ENCODE data around the gene PLEKHA7.
"Not testable (repeated sequence)": the region's sequence is repeated elsewhere in the genome, so short reads cannot be mapped to it uniquely, and the experiment has no call there.

Gene PLEKHA7

DNA sequence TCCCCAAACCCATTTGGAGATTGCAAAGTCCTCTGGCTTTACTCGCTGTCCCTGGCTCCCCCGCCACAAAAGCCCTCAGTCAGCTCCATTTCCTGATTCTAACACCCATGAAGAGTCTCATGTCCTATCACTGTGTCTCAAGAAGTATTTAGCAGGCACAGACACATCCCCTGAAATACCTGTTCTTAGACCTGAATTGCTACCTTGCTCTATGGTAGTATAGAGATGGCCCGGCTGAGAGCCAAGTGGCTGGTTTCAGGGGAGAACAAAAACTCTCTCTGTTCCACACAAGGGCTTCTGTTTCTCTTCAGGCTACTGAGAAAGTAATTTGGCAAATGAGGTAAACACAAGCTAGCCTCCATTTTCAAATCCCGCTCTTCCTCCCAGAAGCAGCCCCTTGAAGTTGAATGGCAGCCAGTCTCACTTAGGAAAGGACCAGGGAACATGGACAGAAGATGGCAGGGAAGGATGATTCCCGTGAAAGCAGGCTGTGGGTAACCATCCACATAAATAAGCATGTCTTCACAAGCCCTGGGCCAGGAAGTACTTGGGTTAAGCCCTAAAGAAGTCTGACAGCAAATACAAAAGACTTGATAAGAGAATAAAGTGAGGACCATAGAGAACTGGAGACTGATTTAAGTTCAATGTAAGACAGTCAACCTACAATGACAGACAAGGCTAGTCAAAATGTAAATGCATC is 138.0 kb downstream of the PLEKHA7 start:
- DNase-seq = no peak

- DNase-seq = no peak
Observed at GRCh38 chr11:16874275-16874975, 139.8 kb downstream of the PLEKHA7 start.

DNA sequence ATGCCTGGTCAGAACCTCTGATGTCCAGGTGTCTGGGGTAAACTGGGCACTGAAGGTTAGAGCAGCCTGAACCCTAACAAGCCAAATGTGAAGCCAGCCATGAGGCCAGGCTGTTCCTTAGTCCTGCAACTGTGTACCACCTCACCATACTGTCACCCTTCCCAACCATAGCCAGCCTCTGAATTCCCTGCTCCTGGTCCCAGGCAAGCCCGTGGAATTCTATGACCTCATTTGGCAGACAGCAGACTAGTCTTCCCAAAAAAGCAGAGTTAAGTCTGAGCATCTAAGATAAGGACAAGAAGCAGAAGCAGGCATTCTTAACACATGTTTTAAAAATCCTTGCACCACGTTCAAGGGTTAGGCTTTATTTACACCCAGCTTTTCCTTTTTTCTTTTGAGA is 140.9 kb downstream of the PLEKHA7 start:
- peak; percentile 55 for DNase-seq

DNA sequence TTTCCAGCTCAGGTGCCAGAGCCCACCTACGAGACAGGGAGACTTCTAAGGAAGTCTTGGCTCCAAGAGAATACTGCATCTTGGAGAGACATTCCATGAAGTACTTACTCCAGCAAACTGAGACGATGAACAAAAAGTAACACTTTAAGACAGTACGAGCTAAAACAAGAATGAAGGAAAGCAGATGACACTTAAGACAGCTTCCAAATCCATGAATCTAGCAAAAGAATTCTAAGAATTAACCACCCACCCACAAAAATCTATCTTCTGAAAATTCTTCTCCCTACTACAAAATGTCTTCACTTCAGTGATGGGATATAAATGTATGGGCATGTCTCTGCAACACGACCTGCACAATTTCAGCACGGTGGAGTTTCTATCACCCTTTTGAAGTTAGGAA is 142.8 kb downstream of the PLEKHA7 start:
- DNase-seq = peak; percentile 61

DNA sequence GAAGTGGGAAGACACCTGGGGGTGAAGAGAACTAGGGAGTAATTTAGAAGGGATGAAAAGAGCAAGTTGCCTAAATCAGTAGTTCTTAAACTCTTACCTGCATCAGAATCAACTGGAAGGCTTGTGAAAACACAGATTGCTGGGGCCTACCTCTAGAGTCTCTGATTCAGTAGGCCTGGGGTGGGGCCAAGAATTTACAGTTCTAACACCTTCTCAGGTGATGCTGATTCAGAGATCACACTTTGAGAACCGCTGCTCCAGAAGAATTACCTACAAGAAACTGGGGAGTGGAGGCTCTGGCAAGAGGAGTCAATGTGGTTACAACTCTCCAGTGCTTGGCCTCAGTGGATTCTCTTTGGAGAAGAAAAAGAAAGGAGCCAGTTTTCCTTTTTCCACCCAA is 147.1 kb downstream of the PLEKHA7 start:
- DNase-seq = no peak

GRCh38 chr11:16864428-16864827 is 149.8 kb downstream of the PLEKHA7 start:
- DNase-seq = not testable (repeated sequence)

DNA sequence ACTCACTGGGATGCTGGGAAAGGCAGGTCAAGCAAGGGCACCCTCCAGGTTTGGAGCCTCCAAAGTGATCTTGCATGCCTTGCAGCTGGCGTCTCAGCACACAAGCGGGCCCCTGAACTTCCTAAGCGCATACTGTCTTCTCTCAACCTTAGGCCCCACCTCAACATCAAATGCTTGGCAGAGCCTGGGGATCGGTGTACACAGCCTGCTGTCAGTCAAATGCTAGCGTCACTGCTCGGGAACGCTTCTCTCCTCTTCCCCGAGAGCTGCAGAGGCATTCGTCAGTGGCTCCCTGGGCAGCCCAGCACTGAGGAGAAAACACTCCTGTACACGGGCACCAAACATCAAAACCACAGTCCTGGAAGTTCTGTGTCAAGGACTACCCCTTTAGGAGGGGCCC is 150.8 kb downstream of the PLEKHA7 start:
- no peak for DNase-seq

DNA sequence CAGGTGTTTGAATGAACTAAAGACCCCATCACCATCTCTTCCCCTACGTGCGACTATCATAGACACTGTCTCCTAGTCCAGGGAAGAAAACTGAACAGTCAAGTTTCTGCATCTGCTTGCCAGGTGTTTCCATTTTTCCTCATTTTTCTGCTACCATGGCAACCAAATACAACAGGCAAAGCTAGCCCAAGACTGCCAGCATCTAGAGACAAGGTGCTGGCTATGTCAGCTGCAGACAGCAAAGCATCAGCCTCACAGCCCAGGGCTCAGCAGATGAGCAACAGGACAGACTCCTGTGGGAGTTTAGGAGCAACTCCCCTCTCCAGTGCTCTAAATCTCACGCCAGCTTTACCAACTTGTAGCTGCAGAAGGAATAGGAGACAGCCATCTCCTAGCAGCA is 151.5 kb downstream of the PLEKHA7 start:
- DNase-seq = no peak

GRCh38 chr11:16861862-16862261 is 152.4 kb downstream of the PLEKHA7 start:
- DNase-seq = no peak

GRCh38 chr11:16860617-16861016 is 153.6 kb downstream of the PLEKHA7 start:
- DNase-seq = no peak

DNA sequence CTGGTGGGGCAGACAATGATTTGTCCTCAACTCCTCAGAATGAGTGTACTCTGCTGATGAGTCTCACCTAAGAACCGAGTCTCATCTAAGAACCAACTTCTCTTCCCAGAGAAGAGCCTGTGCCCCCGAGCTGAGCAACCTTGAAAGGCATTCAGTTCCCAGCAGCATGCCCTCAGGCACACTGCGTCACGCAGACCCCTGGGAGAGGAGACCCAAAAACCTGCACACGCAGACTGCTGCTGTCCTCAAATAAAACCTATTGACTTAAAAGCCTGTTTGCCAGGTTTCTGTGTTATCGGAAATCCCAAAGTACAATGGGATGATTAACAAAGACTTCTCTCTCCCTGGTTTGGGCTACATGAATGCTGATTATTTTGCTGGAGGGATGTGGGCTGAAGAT is 154.6 kb downstream of the PLEKHA7 start:
- DNase-seq = no peak

DNA sequence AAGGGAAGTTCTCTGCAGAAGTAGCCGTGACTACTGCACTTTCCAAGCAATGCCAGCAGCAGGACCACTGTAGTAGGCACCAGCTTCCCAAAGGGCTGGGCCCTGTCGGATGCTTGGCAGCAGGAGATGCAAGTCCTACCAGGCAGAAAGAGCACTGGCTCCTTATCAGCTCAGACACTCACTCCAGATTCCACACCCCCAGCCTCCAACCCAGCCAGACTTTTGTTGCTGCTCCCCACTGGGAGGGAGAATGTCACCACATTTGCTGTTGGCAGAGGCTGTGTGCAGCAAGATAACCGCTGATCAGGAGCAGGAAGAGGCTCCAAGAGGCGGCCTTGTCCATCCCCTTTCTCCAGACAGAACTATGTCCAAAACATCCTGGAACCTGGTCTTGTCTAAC is 157.0 kb downstream of the PLEKHA7 start:
- DNase-seq = no peak

GRCh38 chr11:16856022-16856471 is 158.2 kb downstream of the PLEKHA7 start:
- no peak for DNase-seq

- no peak for DNase-seq
Observed at GRCh38 chr11:16854979-16855378, 159.2 kb downstream of the PLEKHA7 start.

DNA sequence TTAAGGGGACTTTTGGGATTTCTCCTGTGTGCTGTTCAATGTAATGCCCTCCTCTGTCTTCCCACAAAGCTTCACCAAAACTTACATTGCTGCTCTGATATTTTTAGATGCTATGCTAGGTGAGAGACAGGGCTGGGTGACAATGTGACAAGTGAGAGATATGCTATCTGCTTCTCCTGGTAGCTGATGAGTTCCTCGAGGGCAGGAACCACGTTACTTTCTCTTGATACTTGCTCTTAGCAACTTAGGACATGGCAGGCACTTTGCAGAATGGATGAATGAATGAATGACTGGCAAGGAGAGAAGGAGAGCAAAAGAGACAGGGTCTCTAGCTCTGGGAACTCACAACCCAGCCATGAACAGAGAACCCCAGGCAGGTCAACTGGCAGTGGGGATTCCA is 160.4 kb downstream of the PLEKHA7 start:
- no peak for DNase-seq

- DNase-seq = no peak
Observed at GRCh38 chr11:16853266-16853665, 160.9 kb downstream of the PLEKHA7 start.

- no peak for DNase-seq
Observed at GRCh38 chr11:16846305-16846704, 167.9 kb downstream of the PLEKHA7 start.

DNA sequence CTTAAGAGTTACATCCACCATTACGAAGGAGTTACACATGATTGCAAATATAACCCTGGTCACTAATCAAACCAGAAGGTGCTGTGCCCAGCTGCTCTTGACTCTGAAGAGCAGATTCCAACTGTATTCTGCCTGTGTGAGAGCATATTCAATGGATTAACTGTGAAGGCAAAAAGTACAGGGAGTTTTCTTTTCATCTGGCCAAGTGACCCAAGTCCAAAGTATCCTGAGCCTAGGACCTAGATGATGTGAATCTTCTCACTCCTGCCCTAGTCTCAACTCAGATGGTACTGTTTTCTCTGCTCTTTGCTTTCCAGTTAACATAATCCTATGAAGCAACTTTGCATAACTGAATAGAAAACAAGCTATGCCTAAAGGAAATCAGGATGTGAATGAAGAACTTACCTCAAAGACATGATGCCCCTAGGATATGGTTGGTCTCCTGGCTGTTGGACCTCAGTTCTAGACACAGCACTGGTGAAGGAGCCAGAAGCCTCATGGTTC is 169.9 kb downstream of the PLEKHA7 start:
- DNase-seq = no peak

DNA sequence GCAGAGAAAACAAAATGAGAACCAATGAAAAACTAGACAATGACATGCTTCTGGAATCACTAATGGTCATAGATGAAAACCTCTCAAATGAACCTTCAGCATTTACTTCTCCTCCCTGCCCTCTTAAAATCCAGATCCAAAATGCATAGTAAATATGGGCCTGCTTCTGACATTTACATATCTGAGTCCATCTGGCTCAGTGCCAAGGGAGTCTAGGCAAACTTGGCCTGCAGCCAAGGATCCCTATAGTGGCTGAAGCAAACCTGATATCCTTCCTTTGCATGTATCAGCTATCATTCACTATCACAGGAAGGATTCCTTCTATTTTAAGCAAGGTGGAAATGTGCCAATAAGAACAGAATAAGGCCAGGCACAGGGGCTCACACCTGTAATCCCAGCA is 170.9 kb downstream of the PLEKHA7 start:
- no peak for DNase-seq

- DNase-seq = no peak
Observed at GRCh38 chr11:16841984-16842383, 172.2 kb downstream of the PLEKHA7 start.

- DNase-seq = no peak
Observed at GRCh38 chr11:16841481-16841880, 172.7 kb downstream of the PLEKHA7 start.

DNA sequence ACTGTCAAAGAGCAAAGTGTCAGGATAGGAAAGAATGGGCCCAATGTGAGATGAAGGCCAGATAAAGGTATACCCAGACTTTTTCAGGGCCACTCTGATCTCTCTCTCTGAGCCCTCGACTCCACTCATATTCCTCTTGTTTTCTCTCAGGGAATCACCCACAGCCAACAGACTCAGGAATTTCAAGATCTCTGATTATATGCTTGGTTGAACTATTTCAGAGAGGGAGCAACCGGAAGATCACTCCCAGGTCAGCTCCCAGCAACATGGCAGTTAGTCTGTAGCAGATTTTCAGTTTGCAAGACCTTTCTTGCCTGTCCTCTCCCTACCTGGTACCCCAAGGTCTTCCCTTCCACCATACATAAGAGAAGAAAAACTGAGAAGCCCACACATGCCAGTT is 173.3 kb downstream of the PLEKHA7 start:
- no peak for DNase-seq

- DNase-seq = no peak
Observed at GRCh38 chr11:16839821-16840220, 174.4 kb downstream of the PLEKHA7 start.

- DNase-seq = no peak
Observed at GRCh38 chr11:16834384-16834783, 179.8 kb downstream of the PLEKHA7 start.
